GM10266 (cell line): Measurements from ENCODE around the gene MALRD1.
"Not testable (repeated sequence)": the region's sequence is repeated elsewhere in the genome, so short reads cannot be mapped to it uniquely, and the experiment has no call there.

Experiments
- DNase-seq: peaks from one replicate; pipeline ENCODE4 v3.0.0; 2012; ENCODE audit errors: extremely low spot score
- TF ChIP-seq, protein P1 (sequence below): IDR thresholded peaks from 2 replicates; pipeline ENCODE4 v1.5.1; 2012; ENCODE audit warnings: mild to moderate bottlenecking, low read depth; ENCODE audit not compliant: control insufficient read depth, insufficient read depth; ENCODE audit errors: missing control alignments

Gene MALRD1

DNA sequence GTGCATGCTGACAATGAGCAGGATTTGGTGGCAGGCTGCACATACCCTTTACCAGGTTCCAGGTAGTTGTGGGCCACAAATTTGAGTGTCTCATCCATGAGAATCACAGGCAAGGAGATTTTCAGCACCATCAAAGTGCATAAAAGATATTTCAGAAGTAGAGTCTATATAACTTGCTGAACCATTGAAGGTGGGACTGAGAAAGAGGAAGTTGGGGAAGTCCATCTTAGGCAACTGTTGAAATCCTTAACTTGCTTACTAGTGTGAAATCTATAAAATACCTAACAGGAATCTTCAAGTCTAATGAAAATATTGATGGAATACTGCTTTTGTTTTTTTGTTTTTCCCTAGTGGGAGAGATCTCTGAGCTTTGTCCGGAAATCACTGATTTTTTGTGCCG, 442.6 kb downstream of the MALRD1 start:
- TF ChIP-seq, protein P1, sequence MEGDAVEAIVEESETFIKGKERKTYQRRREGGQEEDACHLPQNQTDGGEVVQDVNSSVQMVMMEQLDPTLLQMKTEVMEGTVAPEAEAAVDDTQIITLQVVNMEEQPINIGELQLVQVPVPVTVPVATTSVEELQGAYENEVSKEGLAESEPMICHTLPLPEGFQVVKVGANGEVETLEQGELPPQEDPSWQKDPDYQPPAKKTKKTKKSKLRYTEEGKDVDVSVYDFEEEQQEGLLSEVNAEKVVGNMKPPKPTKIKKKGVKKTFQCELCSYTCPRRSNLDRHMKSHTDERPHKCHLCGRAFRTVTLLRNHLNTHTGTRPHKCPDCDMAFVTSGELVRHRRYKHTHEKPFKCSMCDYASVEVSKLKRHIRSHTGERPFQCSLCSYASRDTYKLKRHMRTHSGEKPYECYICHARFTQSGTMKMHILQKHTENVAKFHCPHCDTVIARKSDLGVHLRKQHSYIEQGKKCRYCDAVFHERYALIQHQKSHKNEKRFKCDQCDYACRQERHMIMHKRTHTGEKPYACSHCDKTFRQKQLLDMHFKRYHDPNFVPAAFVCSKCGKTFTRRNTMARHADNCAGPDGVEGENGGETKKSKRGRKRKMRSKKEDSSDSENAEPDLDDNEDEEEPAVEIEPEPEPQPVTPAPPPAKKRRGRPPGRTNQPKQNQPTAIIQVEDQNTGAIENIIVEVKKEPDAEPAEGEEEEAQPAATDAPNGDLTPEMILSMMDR: no peak
- DNase-seq: no peak

DNA sequence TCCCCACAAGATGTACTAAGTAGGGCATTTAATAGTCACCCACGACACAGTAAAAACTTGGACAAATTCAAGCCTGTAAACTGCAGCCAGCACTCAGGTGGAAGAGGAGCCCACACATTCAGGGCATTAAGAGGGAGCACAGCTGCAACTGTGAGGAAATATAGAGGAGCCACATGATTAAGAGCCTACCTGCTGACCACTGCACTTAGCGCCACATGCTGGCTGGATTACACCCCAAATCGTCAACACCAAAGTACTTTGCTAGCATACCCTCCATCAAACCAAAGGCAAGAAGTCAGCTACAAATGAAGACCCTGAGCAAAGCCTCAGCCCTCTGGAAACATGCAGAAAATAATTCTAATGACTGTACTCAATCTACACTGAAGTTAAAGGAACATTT, 445.3 kb downstream of the MALRD1 start:
- TF ChIP-seq, protein P1: no peak
- DNase-seq: no peak

DNA sequence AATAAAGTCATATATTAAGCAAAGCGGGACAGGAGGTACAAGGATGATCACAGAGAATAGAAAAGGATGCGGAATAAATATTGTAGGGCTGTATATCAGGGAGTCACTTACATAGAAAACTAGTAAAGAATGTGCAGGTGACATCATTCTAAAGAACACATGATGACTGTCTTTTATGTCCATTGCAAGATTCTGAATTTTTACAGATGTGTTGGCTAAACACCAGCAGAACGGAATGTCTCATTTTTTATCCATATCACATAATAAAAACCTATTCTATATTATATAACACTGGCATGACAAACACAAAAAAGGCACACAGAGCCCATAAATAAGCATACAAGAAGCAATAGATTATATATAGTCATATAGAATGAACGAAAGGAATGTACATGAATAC, 448.4 kb downstream of the MALRD1 start:
- TF ChIP-seq, protein P1: no peak
- DNase-seq: no peak

DNA sequence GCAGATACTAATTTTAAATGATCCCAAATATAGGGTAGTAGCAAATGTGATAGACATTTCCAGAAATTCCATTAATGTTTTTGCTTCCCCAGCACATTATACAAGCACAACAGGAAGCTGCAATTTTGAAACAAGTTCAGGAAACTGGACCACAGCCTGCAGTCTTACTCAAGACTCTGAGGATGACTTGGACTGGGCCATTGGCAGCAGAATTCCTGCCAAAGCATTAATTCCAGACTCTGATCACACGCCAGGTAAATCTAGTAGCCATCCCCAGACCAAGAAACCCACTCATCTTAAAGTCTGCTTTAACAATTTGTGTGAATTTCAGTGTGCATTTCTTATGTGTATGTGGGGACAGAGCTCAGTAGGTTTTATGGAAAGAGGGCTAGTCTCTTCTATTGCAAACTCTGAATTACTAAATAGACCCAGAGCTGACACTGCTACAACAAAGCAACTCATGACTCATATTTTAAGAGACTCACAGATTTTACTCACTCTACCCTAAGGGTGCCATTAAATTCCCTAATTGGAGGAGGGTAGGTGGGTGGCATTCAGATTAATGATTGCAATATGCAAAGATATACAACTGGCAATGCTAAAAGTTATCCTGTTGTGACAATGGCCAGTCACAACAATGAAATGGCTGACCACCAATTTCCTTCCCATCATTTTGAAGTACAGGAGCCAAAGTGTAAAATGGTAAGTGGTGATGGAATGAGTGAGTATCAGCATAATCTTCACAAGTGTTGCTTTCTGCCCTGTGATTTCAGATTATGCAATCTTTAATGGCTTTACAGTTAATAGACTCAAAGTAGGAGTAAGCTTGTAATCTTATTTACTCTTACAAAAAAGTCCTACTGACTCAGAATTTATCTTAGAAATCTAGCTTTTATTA, 450.0 kb downstream of the MALRD1 start:
- TF ChIP-seq, protein P1: no peak
- no peak for DNase-seq

DNA sequence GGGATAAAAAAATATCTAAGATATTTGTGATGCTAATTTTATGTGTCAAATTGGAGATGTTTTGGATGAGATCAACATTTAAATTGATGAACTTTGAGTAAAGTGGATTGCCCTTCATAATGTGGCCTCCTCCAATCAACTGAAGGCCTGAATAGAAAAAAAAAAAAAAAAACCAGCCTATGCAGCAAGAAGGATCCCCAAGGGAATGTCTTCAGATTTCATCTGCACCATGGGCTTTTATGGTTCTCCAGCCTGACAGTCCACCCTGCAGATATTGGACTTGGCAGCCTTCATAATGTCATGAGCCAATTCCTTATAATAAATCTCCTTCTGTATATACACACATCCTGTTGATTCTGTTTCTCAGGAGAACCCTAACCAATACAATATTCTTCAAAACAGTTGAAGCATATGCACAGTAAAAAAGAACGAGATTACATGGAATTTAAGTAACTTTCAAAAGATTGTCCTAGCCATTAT, 450.7 kb downstream of the MALRD1 start:
- no peak for DNase-seq
- TF ChIP-seq, protein P1: no peak

DNA sequence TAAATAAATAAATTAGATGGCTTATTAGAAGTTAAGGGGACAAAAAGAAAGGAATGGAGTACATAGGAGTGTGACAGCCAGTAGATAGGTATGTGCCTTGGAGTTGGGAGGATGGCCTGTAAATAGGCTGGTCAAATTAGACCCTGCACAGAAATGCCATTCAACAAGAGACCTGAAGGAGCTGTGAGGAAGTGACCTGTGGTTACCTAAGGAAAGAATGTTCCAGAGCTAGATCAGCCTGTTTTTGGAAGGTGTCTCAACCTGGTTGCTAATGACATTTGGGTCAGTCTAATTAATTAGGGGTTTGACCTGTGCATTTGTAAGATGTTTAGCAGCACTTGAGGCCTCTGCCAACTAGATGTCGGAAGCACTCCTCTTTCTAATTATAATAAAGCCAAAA, 452.4 kb downstream of the MALRD1 start:
- TF ChIP-seq, protein P1: no peak
- DNase-seq: no peak

DNA sequence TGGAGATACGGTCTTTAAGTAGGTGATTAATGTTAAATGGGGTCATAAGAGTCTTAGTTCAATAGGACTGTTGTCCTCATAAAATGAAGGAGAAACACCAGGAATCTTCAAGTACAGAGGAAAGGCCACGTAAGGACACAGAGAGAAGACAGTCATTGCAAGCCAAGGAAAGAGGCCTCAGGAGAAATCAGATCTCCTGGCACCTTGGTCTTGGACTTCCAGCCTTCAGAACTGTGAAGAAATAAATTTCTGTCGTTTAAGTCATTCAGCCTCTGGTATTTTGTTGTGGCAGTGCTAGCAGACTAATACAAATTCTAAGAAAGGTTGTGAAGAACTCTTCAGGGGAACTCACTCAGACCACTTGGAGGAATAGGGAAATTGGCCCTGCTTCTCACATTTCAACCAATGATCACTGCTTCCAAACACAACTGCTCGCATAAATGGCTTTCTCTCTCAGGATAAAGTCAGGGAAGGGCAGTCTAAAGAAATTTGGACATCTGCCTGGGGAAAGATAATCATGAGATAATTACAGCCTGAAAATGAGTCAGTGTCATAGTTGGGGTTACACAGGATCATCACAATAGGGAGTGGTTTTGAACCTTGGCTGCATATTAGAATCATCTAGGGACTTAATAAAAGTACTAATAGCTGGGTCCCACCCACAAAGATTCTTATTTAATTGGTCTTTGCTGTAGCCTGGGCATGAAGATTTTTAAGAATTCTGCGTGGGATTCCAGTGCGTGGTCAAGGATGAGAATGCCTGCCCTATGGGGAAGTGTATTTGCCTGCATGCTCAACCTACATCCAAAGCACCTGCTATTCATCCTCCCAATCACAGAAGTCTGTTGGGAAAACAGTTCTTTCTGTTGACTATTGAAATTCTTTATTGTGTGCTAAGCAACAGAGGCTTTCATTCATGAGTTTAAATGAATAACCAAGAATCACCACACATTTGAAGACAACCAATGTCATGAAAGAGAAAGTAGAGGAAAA, 457.0 kb downstream of the MALRD1 start:
- DNase-seq: no peak
- TF ChIP-seq, protein P1: no peak

DNA sequence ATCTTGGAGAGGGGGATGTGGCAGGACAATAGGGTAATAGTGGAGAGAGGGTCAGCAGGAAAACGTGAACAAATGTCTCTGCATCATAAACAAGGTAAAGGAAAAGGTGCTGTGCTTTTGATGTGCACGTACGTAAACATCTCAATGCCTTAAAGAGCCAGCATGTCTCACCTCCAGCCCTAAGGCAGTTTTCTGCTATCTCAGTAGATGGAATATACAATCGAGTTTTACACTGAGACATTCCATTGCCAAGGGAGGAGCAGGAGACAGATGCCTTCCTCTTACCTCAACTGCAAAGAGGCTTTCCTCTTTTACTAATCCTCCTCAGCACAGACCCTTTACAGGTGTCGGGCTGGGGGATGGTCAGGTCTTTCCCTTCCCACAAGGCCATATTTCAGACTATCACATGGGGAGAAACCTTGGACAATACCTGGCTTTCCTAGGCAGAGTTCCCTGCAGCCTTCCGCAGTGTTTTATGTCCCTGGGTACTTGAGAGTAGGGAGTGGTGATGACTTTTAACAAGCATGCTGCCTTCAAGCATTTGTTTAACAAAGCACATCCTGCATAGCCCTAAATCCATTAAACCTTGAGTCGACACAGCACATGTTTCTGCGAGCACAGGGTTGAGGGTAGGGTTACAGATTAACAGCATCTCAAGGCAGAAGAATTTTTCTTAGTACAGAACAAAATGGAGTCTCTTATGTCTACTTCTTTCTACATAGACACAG, 461.6 kb downstream of the MALRD1 start:
- DNase-seq: not testable (repeated sequence)
